ENCODE data around the gene LRRC47.

Gene LRRC47

DNA sequence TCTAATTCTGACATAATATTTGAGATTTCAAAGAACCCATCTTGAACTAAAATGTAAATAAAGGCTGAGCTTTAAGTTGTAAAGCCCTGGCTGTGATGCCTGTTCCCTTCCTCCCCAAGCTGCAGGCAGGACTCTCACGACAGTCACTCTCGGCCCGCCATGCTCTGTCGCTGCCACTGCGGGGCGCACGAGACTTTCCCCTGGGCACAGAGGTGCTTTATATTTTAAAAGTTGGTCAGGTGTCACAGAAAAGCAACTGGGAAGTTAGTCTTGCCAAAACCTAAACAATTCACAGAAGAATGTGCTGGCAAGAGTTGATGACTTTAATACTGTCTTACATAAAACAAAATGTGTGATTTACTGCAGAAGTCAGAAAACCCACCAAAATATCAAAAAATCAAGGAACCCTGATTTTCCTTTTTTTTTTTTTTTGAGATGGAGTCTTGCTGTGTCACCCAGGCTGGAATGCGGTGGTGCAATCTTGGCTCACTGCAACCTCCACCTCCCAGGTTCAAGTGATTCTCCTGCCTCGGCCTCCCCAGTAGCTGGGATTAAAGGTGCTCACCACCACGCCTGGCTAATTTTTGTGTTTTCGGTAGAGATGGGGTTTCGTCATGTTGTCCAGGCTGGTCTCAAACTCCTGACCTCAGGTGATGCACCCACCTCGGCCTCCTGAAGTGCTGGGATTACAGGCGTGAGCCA is 10.7 kb downstream of the LRRC47 start:
- DNase-seq: peak in 1 of 2 experiments; percentile 9

DNA sequence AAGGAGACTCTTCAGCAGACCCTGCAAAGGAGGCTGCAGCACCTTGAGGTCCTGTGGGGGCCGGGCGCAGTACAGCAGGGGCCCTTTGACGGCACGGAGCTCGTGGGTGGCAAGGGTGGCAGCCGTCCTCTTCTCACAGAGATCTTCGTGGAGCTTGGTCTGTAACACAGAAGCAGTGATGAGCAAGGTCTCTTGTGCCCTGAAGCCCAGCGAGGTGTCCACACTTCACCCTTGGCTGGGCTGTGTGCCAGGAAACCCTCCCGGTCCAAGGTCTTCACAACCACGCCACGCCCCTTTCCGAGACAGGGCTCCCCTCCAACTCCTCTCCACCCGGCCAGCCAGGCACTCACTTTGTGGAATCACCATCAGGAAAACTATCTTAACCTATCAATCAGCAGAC is 11.3 kb downstream of the LRRC47 start:
- DNase-seq: no peak

DNA sequence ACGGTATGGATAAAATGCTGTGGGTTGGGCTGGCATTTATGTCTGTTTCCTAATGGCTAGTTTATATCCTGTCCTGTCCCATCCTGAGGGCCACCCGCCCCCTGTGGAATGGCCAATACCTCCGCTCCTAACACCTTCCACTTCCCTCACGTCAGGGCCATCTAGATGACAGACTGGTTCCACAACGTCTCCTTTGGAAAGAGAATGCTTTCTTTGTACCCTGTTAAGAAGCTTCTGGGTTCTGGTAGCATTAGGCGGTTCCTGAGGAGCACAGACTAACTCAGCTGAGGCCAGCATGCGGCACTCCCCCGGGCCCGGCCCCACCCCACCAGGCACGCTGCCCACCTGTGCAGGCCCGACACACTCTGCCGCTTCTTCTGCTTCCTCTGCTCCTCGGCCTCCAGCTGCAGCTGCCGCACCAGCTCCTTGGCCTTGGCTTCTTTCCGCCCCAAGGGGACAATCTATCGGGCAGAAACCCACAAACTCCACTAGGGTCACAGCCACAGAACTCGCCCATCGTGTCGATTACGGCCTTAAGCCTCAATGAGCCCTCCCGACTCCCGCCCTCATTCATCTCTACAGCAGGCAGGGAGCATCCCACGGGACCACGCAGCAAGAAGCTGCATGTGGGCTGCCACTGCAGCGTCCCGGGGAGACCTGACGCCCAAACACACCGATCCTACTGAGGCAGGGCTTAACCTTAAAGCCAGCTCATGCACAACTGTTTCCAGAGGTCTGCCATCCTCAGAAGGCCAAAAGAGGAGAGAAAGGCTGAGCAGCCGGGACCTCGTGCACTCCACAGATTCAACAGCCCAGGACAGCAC is 12.4 kb downstream of the LRRC47 start:
- no peak for DNase-seq

DNA sequence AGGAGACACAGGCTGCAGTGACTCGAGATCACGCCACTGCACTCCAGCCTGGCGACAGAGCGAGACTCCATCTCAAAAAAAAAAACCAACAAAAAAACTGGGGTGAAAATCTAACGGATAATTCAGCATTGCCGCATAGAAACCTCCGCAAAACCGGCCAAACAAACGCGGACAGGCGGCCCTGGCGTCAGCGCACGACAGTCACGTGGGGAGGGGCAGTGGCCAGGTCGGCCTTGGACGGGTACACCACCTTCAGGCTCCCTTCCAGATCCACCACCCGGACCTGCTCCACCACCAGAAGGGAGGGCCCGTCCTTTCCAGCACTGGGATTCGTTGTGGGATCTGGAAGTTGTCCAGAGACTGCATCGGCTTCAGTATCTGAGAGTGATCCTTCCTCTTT is 15.4 kb downstream of the LRRC47 start:
- DNase-seq: no peak

DNA sequence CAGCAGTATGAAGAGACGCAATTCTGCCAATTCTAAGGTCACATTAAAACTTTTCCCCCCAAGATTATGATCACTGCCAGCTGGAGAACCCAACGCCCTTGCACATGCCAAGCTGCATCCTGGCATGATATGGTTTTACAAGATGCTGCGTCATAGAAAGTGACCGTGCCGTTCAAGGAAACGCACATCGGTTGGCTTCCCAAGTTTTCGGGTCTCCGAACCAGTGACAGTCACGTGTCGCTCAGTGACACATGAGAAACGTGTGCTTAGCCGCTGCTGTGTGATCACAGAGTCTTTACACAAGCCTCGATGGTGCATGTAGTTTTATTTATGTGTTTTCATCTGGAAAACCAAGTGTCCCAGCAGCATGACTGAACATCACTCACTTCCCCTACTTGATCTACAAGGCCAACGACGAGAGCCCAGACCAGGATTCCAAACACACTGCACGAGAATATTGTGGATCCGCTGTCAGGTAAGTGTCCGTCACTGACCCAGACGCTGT is 16.3 kb downstream of the LRRC47 start:
- no peak for DNase-seq

DNA sequence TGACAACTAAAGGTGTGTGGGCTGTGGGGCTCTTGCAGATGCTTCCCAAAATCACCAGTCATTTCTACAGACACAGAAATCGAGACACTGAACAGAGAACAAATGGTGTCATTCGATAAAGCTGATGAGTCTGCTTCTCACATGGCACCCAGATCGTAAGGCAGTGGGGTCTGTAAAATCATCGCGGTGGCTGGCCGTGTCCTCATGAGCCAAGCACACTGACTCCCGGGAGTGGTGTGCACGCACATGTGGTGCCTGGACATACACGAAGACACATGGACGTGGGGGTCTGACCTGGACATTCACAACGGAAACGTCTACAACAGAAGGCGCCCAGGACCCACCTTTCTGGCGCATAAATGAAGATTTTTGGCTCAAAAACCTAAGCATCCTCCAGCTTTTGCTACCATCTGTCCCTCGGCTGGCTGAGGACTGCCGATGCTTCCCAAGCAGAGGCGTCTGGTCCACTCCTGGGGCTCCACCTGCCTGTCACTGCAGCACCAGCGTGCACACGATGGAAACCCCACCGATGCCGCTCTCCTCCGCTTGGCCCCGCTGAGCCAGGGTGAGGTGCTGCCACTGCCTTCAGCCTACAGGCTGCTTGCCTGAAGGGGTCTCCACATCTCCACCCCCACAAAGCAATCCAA is 16.9 kb downstream of the LRRC47 start:
- DNase-seq: no peak

DNA sequence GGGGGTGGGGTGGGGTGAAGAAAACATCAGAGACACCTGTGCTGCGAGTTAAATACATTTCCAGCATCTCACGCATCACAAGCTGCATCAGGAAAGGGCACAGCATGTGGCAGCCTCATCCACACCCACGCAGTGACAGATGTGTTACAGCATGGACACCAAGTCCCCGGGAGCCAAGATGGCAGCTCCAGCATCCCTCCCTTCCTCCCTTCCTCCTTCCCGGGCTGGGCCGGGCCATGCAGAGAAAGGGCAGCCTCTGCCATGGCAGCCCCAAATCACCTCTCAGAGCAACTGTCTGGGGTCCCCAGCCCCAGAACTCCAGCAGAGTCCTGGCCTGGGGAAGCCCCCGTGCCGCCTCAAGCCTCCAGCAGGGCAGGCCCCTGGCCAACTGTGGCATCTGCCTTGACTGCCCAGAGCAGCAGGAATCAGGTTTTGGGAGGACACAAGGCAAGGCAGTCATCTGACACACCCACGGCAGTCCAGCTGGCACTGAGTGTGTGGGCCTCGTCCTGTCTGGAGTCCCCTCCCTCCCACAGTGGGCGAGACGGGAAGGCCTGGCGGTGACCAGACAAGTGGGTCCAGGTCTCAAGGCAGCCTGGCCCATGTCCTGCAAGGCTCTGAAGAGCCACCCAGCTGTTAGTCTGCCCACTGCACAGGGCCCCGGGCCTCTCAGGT is 17.6 kb downstream of the LRRC47 start:
- no peak for DNase-seq

DNA sequence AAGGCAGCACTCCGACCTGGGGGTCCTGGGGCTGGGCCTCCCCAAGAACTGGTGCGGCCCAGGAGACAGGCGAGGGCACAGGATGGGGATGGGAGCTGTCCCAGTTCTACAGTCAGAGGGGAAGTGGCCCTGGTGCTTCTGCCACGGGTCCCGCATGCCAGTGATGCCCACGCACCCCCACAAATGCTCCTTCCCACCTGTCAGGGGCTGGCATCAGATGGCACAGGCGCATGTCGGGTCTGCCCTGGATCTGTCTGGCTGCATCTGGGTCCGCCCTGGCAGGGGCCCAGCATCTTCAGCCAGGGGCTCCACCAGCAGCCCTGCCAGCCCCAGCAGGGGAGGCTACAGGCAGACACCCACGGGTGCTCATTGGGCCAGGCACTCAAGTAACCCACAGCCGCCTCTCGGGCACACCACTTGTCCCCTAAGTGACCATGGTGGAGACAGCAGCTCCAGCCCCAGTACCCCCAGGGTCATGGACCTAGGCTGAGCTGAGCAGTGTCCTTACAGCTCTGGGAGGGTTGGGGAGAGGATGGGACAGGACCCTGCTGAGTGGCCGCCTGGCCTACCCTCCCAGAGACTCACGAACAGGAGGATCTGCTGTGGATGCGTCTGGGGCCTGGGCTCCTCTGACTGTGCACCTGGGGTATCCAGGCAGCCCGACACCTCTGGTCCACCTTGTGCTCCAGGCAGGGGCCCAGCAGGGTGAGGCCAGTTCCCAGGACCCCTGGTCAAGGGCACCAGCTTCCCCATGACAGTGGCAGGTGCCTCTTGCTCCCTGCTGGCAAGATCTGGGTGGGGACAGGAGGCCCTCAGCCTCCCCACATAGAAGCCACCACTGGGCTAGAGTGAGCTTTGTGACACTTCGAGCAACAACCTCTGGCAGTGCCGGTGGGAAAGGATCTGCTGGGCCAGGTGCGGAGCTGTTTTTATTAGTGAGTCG is 18.4 kb downstream of the LRRC47 start:
- DNase-seq: no peak

DNA sequence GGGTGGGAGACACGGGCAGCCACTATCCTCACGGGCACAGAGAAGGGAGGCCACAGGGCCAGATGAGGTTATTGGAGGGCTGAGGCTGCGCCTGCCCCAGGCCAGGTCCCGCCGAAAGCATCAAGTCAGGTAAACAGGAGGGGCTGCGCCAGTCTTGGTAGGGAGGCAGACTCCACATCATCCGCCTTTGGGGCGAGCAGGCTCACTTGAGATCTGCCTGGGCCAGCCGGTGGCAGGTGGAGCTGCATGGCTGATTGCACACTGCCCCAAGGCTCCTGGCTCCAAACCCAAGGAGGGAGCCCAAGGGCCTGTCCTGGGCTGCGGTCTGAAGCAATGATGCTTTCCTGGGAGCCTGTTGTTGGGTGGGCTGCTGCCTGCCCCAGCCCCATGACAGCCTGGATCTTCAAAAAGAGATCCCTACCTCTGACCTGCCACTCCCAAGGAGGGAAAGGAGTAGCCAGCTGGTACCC is 19.2 kb downstream of the LRRC47 start:
- no peak for DNase-seq

DNA sequence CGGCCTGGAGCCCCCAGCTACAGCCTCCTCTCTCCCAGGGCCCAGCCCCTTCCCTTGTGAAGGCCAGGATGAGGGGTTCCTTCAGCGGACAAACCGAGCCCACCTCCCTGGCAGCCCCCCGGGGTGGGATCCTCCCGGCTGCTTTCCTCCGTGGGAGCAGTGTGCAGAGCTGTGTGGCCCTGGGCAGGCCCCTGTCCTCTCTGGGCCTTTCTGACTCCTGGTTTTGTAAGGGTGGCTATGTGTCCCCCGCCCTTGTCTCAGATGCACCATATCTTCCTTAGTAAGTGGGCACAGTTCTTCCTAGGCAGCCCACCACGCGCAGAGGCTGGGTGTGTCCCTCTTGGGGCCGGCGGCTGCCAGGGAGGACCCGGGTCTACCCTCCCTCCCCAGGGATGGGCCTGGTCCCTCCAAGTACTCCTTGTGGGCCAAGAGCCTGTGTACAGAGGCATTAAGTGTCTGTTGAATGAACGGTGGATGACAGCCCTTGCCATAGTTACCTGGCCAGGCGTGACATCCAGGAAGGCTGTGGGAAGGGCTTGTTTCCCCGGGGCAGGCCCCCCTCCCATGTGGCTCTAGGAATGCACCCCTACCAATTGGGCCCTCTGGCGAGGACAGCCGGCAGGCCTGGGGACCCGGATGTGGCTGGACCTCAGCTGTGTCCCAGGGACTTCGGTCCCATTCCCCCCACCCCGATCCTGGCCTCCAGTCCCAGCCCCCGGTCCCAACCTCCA is 19.9 kb downstream of the LRRC47 start:
- no peak for DNase-seq

DNA sequence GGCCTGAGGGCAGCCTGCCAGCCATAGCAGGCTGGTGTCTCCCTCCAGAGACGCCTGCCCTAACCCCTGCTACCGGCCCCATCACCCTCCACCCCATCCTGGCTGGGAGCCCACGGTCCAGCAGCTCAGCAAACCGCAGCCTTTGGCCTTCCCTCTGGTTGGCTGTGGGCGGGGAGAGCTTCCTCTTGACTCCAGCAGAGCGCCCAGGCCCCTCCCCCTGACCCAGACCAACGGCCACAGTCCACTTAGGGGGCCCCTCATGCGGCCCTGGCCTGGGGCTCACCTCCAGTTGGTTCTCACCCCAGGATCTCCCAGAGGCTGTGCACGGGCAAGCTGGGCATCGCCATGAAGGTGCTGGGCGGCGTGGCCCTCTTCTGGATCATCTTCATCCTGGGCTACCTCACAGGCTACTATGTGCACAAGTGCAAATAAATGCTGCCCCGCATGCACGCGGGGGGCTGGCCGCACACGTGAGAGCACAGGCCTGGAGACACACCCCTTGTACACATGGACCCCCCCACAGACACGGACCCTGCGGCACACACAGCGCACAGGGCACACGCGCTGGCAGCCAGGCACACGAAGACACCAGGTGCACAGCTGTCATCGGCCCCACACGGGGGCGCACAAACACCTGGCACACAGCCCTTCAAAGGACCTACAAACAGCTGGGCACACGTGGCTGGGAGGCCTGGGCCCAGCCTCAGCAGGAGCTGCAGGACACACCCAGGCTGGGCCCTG is 20.6 kb downstream of the LRRC47 start:
- peak in 1 of 2 experiments; percentile 4 for DNase-seq

DNA sequence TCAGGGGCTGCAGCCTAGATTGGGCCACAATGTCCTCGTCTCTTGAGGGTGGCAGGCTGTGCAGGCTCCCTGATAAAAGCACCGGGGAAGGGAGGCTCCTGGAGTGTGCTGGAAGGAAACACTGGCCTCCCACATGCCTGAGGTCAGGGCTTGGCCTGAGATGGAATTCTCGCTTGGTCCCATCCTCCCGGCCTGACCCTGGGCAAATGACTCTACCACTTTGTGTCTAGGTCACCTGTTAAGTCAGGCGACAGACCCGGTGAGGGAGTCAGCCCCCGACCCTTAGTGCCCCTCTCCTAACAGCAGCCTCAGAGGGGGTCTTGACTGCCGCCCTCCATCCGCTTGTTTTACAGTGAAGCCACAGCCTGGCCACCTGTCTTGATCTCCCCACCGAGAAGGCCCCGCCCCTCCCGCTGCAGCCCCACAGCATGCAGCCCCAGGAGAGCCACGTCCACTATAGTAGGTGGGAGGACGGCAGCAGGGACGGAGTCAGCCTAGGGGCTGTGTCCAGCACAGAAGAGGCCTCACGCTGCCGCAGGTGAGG is 21.3 kb downstream of the LRRC47 start:
- no peak for DNase-seq

DNA sequence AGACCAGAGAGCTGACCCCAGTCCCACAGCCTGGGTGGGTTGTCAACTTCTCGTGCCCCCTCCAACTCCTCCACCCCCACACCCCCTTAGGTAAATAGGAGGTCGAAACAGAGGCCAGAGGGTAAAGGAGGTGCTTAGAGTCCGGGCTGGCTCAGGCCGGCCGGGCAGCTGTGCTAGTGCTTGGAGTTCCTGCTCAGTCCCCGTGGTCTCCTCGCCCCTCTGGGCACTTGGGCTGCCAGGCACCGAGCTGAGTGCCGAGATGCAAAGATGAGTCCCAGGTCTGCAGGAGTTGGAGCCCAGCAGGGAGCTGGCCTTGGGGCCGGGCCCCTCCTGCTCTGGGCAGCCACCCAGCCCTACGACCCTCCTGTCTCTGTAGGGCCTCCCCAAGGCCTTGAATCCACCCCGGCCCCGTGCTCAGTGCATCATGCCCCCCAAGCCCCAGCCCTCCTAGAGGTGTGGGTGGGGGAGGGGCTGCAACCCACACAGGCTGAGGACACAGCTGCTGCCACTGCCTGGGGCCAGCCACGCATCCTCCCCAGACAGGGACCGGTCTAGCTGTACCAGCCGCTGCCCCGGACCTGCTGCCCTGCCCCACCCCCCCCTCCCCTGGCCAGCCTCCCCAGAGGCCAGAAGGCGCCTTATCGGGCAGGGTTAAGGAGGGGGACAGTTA is 21.9 kb downstream of the LRRC47 start:
- no peak for DNase-seq

DNA sequence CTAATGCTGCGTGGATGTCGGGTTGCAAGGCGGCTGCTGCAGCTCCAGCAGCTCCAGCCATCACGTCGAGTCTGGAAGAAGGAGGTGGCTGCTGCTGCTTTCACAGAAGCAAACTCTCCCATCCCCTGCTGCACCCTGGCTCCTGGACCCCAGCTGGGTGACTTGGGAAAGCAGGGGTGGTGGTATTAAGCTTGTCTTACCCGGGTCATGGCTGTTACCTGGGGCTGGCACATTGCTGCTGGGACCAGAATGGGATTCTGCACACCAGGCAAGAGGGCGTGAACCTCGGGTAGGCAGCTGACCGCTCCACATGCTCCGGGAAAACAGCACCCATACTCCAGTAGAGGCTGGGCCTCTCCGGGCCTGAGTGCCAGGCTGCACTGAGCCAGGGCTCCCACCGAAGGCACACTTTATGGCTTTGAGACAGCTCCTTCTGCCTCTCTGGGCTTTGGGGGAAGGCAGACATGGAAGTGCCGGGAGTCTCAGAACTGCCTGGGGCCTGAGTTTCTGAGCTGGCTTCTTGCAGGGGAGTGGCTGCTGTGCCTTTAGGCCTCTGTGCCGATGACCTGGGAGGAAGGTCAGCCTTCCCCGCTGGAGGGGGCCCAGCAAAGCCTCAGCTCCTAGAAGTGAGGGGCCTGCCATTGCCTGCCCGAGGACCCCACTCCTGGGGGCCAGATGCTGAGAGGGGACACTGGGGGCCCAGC is 22.6 kb downstream of the LRRC47 start:
- no peak for DNase-seq

DNA sequence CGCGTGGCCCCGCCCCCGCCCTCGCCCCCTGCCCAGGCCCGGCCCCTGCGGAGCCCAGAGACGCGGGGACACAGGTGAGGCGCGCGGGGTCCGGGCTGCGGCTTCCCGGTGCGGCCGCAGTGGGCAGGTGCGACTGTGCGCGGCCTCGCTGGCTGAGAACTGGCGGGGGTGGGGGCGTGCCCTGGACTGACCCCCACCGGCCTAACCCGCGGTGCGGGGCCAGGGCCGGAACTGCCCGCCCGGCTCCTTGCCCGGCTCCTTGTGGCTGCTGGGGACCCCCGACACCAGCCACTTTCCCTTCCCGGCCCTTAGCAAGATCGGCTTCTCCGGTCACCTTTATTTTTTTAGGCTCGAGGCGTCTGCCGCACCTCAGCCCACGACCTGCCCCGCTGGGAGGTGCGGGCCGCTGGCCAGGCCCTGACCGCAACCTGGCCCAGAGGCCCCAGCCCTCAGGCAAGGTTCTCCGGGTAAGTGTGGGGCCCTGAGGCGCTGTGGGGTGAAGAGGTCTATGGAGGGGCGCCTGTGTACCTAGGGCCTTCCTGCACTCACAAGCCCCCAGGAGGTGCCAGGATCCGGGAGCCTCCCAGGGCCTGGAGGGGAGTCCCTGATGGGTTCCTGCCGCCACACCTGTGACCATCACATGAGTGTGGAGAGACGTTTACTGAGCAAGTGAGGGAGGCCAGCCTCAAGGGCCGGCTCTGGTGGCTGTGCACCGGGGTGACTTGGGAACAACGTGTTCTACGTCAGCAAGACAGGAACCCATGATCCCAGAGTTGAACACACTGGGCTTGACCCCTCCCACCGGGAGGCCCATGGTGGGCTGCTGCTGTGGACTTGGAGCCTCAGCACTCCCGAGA is 23.4 kb downstream of the LRRC47 start, which contains the start of gene SMIM1:
SMIM1 (plus strand) TSS at position 35 of the 857 bp plus-strand sequence. CDS start 2,625 bp downstream, outside the sequence.
- no peak for DNase-seq

DNA sequence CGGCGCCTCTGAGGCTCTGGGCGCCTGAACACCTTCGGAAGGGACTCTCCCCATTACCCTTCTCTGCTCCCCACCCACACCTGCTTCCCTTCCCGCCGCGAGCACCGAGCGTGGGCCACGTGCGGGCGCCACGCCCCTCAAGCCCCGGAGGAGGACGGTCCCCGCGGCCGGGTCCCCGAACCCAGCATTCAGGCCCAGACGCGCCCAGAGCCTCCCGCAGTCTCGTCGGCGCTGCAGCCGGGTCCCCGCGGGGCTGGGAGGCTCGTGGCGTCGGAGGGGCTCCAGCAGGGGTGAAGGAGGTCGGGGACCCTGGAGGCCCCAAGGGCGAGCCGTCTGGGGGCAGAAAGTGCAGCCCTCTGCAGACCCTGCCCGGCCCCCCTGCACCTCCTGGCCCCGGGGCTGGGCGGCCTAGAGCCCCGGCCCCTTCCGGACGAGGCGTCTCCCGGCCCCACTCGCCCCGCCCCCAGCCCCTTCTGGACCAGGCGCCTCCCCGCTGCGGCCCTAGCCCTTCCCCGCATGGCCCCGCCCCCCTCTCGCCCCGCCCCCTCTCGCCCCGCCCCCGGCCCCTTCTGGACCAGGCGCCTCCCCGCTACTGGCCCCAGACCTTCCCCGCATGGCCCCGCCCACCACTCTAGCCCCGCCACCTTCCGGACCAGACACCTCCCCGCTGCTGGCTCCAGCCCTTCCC is 24.1 kb downstream of the LRRC47 start:
- DNase-seq: peak; percentile 32 to 68

Measured in SW 1271 (cell line).